Erythroblast (primary cell): ENCODE measurements around the gene CASP9.
"Not testable (repeated sequence)": the region's sequence is repeated elsewhere in the genome, so short reads cannot be mapped to it uniquely, and the experiment has no call there.

Experiments used
- GATA1 ChIP-seq: IDR thresholded peaks from 2 replicates; pipeline ENCODE4 v1.6.1; 2011; ENCODE audit warnings: low read depth, mild to moderate bottlenecking, control low read depth, low read length, moderate library complexity
- POLR2A ChIP-seq: IDR thresholded peaks from 2 replicates; pipeline ENCODE4 v1.6.1; 2011; ENCODE audit warnings: mild to moderate bottlenecking, low read length

DNA sequence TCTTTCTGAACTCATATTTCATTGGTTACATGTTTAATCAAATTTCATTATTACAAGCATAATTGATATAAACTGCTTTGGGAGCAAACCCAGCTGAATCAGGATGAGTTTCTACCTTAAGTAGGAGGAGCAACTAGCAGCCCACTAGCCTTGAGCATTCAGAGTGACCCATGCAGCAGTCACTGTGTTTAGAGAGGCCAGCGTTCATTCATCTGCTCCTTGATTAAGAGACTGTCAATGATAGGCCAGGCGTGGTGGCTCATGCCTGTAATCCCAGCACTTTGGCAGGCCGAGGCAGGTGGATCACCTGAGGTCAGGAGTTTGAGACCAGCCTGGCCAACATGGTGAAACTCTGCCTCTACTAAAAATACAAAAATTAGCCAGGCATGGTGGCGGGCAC, 65.6 kb downstream of the CASP9 start:
- not testable (repeated sequence) for TF ChIP-seq POLR2A, GATA1
